Peyer's patch (tissue), 4 donors: ENCODE results near the gene FAR2.

Source experiments
- POLR2A ChIP-seq, 2 donors: fragments of 450-650 bp; IDR thresholded peaks; one replicate each; pipeline ENCODE4 v1.5.1; 2017; ENCODE audit warnings: antibody characterized with exemption in 2 of 2, mild to moderate bottlenecking in 2 of 2, moderate library complexity in 2 of 2
- TF ChIP-seq, protein P1 (sequence below), 6 experiments: fragments of 450-650 bp in 4 of 6; fragments of 200-600 bp in 2 of 6; sonication (generic) in 1 of 6; IDR thresholded peaks; one replicate each; pipeline ENCODE4 v1.5.1; 2017 to 2019; ENCODE audit warnings: antibody characterized with exemption in 6 of 6, mild to moderate bottlenecking in 3 of 6, moderate library complexity in 1 of 6

DNA sequence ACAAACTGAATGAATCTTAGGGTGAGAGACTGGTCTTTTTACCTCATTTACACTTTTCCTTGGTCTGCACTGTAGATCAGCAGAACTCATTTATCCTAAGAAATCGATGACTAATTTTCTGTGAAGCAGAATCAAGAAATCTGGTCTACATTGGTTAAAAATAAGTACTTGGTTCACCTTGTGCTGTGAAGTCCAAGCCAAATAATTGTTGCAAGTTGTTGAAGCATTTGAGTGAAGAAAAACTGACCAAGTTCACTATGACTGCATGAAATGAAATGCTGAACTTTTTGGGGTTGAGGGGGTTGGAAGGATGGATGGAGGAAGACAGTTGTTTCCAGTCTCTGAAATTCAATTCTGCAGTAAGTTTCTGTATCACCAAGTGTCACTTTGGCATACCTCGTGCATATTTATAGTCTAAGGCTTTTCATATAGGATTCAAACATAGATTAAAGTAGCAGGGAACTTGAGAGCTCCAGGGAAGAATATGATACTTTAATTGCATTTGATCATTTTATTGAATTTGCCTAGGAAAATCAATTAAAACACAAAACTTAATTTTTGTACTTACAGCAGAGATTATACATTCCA, 75.0 kb downstream of the FAR2 start:
- TF ChIP-seq, protein P1, sequence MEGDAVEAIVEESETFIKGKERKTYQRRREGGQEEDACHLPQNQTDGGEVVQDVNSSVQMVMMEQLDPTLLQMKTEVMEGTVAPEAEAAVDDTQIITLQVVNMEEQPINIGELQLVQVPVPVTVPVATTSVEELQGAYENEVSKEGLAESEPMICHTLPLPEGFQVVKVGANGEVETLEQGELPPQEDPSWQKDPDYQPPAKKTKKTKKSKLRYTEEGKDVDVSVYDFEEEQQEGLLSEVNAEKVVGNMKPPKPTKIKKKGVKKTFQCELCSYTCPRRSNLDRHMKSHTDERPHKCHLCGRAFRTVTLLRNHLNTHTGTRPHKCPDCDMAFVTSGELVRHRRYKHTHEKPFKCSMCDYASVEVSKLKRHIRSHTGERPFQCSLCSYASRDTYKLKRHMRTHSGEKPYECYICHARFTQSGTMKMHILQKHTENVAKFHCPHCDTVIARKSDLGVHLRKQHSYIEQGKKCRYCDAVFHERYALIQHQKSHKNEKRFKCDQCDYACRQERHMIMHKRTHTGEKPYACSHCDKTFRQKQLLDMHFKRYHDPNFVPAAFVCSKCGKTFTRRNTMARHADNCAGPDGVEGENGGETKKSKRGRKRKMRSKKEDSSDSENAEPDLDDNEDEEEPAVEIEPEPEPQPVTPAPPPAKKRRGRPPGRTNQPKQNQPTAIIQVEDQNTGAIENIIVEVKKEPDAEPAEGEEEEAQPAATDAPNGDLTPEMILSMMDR (IDR thresholded peaks at IDR 0.05): no peak
- TF ChIP-seq POLR2A (IDR thresholded peaks at IDR 0.05): no peak
